Loucy (cell line): Measurements from ENCODE around the gene UCHL5.

Experiments used
- H2AFZ ChIP-seq: fragments of 200-600 bp; sonication (generic); 2 replicates; pipeline ENCODE4 v1.6.0; 2016; ENCODE audit warnings: antibody characterized with exemption, mild to moderate bottlenecking, low read length, moderate library complexity
- H3F3A ChIP-seq: fragments of 200-600 bp; 2 replicates; pipeline ENCODE4 v1.6.0; 2016; ENCODE audit warnings: antibody characterized with exemption, low read depth, mild to moderate bottlenecking
- H3K27me3 ChIP-seq: fragments of 200-600 bp; sonication (generic); 2 replicates; pipeline ENCODE4 v1.6.1; 2014; ENCODE audit warnings: low read length, mild to moderate bottlenecking; ENCODE audit not compliant: insufficient read depth, poor library complexity, severe bottlenecking
- H3K36me3 ChIP-seq: fragments of 200-600 bp; sonication (generic); 2 replicates; pipeline ENCODE4 v1.6.1; 2016; ENCODE audit warnings: low read length; ENCODE audit not compliant: insufficient read depth
- H3K4me1 ChIP-seq: fragments of 200-600 bp; sonication (generic); 2 replicates; pipeline ENCODE4 v1.5.1; 2014; ENCODE audit warnings: low read length, mild to moderate bottlenecking; ENCODE audit not compliant: insufficient read depth, poor library complexity, severe bottlenecking
- H3K4me2 ChIP-seq: fragments of 200-600 bp; sonication (generic); 2 replicates; pipeline ENCODE4 v1.6.0; 2014; ENCODE audit warnings: antibody characterized with exemption, low read length, low read depth, mild to moderate bottlenecking; ENCODE audit not compliant: poor library complexity, severe bottlenecking
- H3K4me3 ChIP-seq: fragments of 200-600 bp; sonication (generic); 2 replicates; pipeline ENCODE4 v1.5.1; 2014; ENCODE audit warnings: low read length, mild to moderate bottlenecking, mixed read lengths; ENCODE audit not compliant: poor library complexity, severe bottlenecking
- H3K79me2 ChIP-seq: fragments of 200-600 bp; sonication (generic); 2 replicates; pipeline ENCODE4 v1.6.1; 2014; ENCODE audit warnings: low read length; ENCODE audit not compliant: insufficient read depth
- H3K9ac ChIP-seq: fragments of 200-600 bp; sonication (generic); 2 replicates; pipeline ENCODE4 v1.6.0; 2014; ENCODE audit warnings: mild to moderate bottlenecking, low read depth, low read length, moderate library complexity; ENCODE audit not compliant: poor library complexity, severe bottlenecking
- H3K9me2 ChIP-seq: fragments of 200-600 bp; sonication (generic); replicated peaks from 2 replicates; pipeline ENCODE4 v1.6.1; 2016; ENCODE audit warnings: low read depth, low read length, mixed read lengths
- H3K9me3 ChIP-seq: fragments of 200-600 bp; sonication (generic); 2 replicates; pipeline ENCODE4 v1.6.1; 2014; ENCODE audit warnings: mild to moderate bottlenecking, antibody characterized with exemption, low read length, low read depth; ENCODE audit not compliant: insufficient read depth
- H4K20me1 ChIP-seq: fragments of 200-600 bp; sonication (generic); 2 replicates; pipeline ENCODE4 v1.6.0; 2014; ENCODE audit warnings: antibody characterized with exemption, low read length, mild to moderate bottlenecking; ENCODE audit not compliant: insufficient read depth, poor library complexity, severe bottlenecking
- EZH2phosphoT487 ChIP-seq: fragments of 200-600 bp; IDR thresholded peaks from 2 replicates; pipeline ENCODE4 v1.6.1; 2018; ENCODE audit warnings: antibody characterized with exemption, mild to moderate bottlenecking, moderate library complexity, borderline replicate concordance
- TF ChIP-seq, protein P1 (sequence below): fragments of 200-600 bp; sonication (generic); conservative IDR thresholded peaks from 2 replicates; pipeline ENCODE4 v1.5.1; 2014; ENCODE audit warnings: mild to moderate bottlenecking, antibody characterized with exemption, low read length

The UCHL5 gene

DNA sequence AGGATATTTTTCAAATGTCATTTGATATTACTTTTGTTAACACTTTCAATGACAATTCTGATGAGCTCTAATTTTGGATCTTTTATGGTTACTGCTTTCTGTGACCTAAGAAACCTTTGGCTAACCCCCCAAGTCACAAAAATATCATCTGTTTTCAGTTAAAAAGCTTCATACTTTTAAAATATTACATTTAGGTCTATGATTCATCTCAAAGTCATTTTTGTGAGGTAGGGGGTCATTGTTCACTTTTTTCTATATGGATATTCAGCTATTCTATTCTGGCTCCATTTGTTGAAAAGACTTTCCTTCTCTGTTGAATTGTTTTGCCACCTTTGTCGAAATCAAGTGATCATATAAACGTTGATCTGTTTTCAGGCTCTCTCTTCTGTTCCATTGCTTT, 44.8 kb downstream of the UCHL5 start:
- no peak for TF ChIP-seq EZH2phosphoT487
- TF ChIP-seq, protein P1, sequence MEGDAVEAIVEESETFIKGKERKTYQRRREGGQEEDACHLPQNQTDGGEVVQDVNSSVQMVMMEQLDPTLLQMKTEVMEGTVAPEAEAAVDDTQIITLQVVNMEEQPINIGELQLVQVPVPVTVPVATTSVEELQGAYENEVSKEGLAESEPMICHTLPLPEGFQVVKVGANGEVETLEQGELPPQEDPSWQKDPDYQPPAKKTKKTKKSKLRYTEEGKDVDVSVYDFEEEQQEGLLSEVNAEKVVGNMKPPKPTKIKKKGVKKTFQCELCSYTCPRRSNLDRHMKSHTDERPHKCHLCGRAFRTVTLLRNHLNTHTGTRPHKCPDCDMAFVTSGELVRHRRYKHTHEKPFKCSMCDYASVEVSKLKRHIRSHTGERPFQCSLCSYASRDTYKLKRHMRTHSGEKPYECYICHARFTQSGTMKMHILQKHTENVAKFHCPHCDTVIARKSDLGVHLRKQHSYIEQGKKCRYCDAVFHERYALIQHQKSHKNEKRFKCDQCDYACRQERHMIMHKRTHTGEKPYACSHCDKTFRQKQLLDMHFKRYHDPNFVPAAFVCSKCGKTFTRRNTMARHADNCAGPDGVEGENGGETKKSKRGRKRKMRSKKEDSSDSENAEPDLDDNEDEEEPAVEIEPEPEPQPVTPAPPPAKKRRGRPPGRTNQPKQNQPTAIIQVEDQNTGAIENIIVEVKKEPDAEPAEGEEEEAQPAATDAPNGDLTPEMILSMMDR, result no peak
- no peaks in the 10 kb centered on the region for H4K20me1 ChIP-seq
- H3K9me2 ChIP-seq, result no peaks in the 10 kb centered on the region
- H2AFZ ChIP-seq, result no peak overlapping the region
- no peaks in the 10 kb centered on the region for H3K9me3 ChIP-seq
- H3K4me1 ChIP-seq, result no peaks in the 10 kb centered on the region
- no peaks in the 10 kb centered on the region for H3F3A ChIP-seq
- no peaks in the 10 kb centered on the region for H3K27me3 ChIP-seq
- no peak overlapping the region for H3K9ac ChIP-seq
- peaks cover 12% of the 10 kb centered on the region; the same call in 1 of the 2 replicates for H3K36me3 ChIP-seq
- H3K4me2 ChIP-seq, result no peak overlapping the region
- no peak overlapping the region for H3K4me3 ChIP-seq
- H3K79me2 ChIP-seq, result no peaks in the 10 kb centered on the region

DNA sequence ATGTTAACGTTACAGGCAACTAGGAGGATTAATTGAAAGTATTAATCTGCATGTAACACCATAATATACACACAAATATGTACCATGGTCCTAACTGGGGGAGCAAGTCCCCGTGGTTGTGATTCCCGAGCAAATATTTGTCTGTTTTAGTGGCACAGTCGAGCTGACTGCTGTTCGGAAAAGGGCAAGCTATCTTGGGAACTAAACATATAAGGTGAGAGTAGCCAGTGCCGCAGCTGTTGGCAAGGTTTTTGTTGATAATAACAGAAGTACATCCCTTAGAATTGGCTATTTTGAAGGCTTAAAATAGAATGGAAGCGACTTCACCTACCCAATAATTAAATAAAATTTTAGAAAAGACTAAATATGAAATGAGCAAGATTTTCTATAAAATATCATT, 45.5 kb downstream of the UCHL5 start:
- Histone ChIP-seq H3K79me2 (no peaks in the 10 kb centered on the region), H3K9ac (no peak overlapping the region), H4K20me1 (no peaks in the 10 kb centered on the region), H3K4me2 (no peak overlapping the region), H2AFZ (no peak overlapping the region), H3K4me1 (no peaks in the 10 kb centered on the region), H3K9me3 (no peaks in the 10 kb centered on the region), H3K4me3 (no peak overlapping the region), H3K9me2 (no peaks in the 10 kb centered on the region), H3K36me3 (peaks cover 8% of the 10 kb centered on the region; the same call in 1 of the 2 replicates), H3K27me3 (no peaks in the 10 kb centered on the region), H3F3A (no peaks in the 10 kb centered on the region)
- no peak for TF ChIP-seq EZH2phosphoT487
- TF ChIP-seq, protein P1, result no peak

DNA sequence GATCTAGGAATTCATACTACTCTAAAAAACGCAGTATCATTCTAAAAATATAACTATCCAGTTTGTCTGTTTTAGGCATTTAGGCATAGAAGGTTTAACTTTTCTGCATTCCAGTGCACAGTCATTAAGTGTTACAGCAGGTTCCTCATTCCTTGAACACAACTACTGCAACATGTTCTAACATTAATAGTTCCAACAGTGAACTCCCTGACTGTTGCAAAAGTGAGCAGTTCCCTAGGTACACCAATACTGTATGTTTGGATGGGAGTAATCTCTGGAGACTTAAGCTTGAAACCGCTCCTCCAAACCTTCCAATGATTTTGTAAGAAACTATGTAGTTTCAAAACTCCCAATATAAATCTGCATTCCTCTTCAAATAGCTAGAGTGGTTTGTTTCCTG, 46.2 kb downstream of the UCHL5 start:
- no peak overlapping the region for H3K4me2 ChIP-seq
- no peak overlapping the region for H3K9ac ChIP-seq
- no peaks in the 10 kb centered on the region for H3K27me3 ChIP-seq
- H3K9me3 ChIP-seq, result no peaks in the 10 kb centered on the region
- no peaks in the 10 kb centered on the region for H3F3A ChIP-seq
- no peaks in the 10 kb centered on the region for H4K20me1 ChIP-seq
- H3K9me2 ChIP-seq, result no peaks in the 10 kb centered on the region
- H3K4me1 ChIP-seq, result no peaks in the 10 kb centered on the region
- no peak for TF ChIP-seq EZH2phosphoT487
- TF ChIP-seq, protein P1, result no peak
- no peak overlapping the region for H3K4me3 ChIP-seq
- H3K36me3 ChIP-seq, result peaks cover 8% of the 10 kb centered on the region; the same call in 1 of the 2 replicates
- H2AFZ ChIP-seq, result no peak overlapping the region
- H3K79me2 ChIP-seq, result no peaks in the 10 kb centered on the region
